Retina (tissue), 1 donor: Measurements from ENCODE around the gene CFAP53.
A peak's percentile ranks its signal among the peaks of the same experiment; 100 is the strongest.
"Not testable (repeated sequence)": the region's sequence is repeated elsewhere in the genome, so short reads cannot be mapped to it uniquely, and the experiment has no call there.

Source experiments
- DNase-seq: peaks from one replicate; pipeline ENCODE4 v3.0.0-alpha.2; 2016

CFAP53 gene

GRCh38 chr18:50266248-50266704 lies at the start of gene CFAP53:
Gene CFAP53 (minus strand): TSS chr18:50266495. CDS start chr18:50266404, 91 bp downstream.
- DNase-seq, result peak; percentile 94

- DNase-seq, result no peak
Measured at GRCh38 chr18:50315100-50315871, 49.0 kb upstream of the CFAP53 start.

- no peak for DNase-seq
Measured at GRCh38 chr18:50313873-50314460, 47.7 kb upstream of the CFAP53 start.

GRCh38 chr18:50313031-50313607 lies 46.8 kb upstream of the CFAP53 start:
- no peak for DNase-seq

GRCh38 chr18:50312296-50313030 lies 46.2 kb upstream of the CFAP53 start:
- DNase-seq, result no peak

- no peak for DNase-seq
Measured at GRCh38 chr18:50311650-50312049, 45.4 kb upstream of the CFAP53 start.

GRCh38 chr18:50310080-50310479 lies 43.8 kb upstream of the CFAP53 start:
- DNase-seq, result no peak

GRCh38 chr18:50308851-50309250 lies 42.6 kb upstream of the CFAP53 start:
- DNase-seq, result not testable (repeated sequence)

- peak; percentile 86 for DNase-seq
Measured at GRCh38 chr18:50307738-50308470, 41.6 kb upstream of the CFAP53 start.

- no peak for DNase-seq
Measured at GRCh38 chr18:50307400-50307737, 41.1 kb upstream of the CFAP53 start.

- no peak for DNase-seq
Measured at GRCh38 chr18:50306944-50307343, 40.6 kb upstream of the CFAP53 start.

- DNase-seq, result no peak
Measured at GRCh38 chr18:50301074-50301473, 34.8 kb upstream of the CFAP53 start.

- no peak for DNase-seq
Measured at GRCh38 chr18:50299626-50300388, 33.5 kb upstream of the CFAP53 start.

GRCh38 chr18:50298443-50299284 lies 32.4 kb upstream of the CFAP53 start:
- DNase-seq, result peak; percentile 21

- peak; percentile 88 for DNase-seq
Measured at GRCh38 chr18:50297621-50298442, 31.5 kb upstream of the CFAP53 start.

- DNase-seq, result no peak
Measured at GRCh38 chr18:50293039-50293438, 26.7 kb upstream of the CFAP53 start.

GRCh38 chr18:50289108-50289443 lies 22.8 kb upstream of the CFAP53 start:
- DNase-seq, result no peak

GRCh38 chr18:50288348-50289107 lies 22.2 kb upstream of the CFAP53 start:
- DNase-seq, result not testable (repeated sequence)
